HG02870 (cell line): ENCODE results near the gene MRGPRX2.

ENCODE experiments used
- ATAC-seq: cut with Tn5 transposase; IDR thresholded peaks from one replicate; pipeline ENCODE4 v1.9.1; 2021; ENCODE audit warnings: mild to moderate bottlenecking, moderate library complexity; ENCODE audit not compliant: unreplicated experiment

Gene MRGPRX2

GRCh38 chr11:19012636-19013035, 47.9 kb downstream of the MRGPRX2 start:
- no peak for ATAC-seq
